ENCODE measurements around the gene CCDC188. TPM values are rescaled to one million over a fixed set of nuclear protein-coding genes. Genes with fewer than 3 reads are reported as not detected.

The CCDC188 gene
- total RNA-seq, 1 donor from 2014 or later, result not detected

DNA sequence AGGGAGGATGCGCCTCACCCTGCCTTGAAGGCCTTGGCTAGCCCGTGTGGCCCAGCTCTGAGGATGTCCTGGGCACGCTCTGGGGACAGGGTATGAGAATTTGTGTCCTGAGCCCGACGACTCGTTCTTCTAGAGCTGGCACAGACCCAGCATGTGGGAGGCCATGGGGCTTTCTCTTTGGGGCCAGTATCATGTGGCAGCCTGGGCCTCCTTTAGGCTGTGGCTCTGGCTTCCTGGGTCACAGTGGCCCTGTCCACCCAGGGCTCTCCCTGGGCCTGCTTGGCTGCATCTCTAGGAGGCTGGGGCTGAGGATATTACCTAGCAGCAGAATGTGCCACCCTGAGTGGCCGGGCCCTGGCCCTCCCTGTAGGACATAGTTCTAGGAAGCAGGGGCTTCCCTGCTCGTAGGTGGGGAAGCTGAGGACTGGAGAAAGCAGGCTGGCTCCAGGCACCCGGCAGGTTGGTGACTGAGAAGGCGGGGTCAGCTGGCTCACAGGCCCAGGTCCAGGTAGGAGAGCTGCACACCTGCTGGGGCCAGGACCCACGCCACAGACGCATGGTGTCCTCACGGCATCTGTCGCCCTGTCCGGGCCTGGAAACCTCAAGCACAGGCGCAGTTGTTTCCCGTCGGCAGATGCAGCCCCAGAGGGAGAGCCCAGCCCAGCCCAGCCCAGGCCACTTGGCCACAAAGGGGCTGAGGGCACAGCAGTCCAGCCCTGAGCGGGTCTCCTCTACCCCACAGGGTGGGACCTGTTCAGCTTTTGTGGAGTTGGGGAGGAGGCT lies 6.8 kb downstream of the CCDC188 start:
- no peak for DNase-seq (ENCODE audit: low spot score in 2 of 2, unreplicated experiment in 2 of 2)
- no peaks in the 10 kb centered on the region for H3K27me3 Mint-ChIP-seq (ENCODE audit: low read depth)
- H3K36me3 Mint-ChIP-seq, result no peaks in the 10 kb centered on the region
- H3K4me3 Mint-ChIP-seq, result no peak overlapping the region
- no peaks in the 10 kb centered on the region for H3K9me3 Mint-ChIP-seq
- TF ChIP-seq CTCF (IDR thresholded peaks at IDR 0.05; ENCODE audit: unreplicated experiment), result no peak
- no peaks in the 10 kb centered on the region for H3K4me1 Mint-ChIP-seq
- H3K27ac Mint-ChIP-seq, result no peak overlapping the region

DNA sequence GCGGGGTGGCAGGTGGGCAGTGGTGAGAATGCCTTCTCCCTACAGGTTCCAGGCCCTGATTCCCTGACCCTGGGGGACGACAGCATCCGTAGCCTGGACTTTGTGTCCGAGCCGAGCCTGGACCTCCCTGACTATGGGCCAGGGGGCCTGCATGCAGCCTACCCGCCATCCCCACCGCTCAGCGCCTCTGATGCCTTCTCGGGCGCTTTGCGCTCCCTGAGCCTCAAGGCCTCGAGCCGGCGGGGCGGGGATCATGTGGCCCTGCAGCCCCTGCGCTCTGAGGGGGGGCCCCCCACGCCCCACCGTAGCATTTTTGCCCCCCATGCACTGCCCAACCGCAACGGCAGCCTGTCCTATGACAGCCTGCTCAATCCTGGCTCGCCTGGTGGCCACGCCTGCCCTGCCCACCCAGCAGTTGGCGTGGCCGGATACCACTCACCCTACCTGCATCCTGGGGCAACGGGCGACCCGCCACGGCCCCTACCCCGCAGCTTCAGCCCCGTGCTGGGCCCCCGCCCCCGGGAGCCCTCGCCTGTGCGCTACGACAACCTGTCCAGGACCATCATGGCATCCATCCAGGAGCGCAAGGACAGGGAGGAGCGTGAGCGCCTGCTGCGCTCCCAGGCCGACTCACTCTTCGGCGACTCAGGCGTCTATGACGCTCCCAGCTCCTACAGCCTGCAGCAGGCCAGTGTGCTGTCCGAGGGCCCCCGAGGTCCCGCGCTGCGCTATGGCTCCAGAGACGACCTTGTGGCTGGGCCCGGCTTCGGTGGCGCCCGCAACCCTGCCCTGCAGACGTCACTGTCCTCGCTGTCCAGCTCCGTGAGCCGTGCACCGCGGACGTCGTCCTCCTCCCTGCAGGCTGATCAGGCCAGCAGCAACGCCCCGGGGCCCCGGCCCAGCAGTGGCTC lies 7.9 kb downstream of the CCDC188 start:
- Mint-ChIP-seq H3K27ac (no peak overlapping the region), H3K27me3 (ENCODE audit: low read depth) (no peaks in the 10 kb centered on the region), H3K36me3 (no peaks in the 10 kb centered on the region), H3K4me1 (no peaks in the 10 kb centered on the region), H3K9me3 (no peaks in the 10 kb centered on the region), H3K4me3 (no peak overlapping the region)
- no peak for TF ChIP-seq CTCF (IDR thresholded peaks at IDR 0.05; ENCODE audit: unreplicated experiment)
- DNase-seq (ENCODE audit: low spot score in 2 of 2, unreplicated experiment in 2 of 2), result no peak

DNA sequence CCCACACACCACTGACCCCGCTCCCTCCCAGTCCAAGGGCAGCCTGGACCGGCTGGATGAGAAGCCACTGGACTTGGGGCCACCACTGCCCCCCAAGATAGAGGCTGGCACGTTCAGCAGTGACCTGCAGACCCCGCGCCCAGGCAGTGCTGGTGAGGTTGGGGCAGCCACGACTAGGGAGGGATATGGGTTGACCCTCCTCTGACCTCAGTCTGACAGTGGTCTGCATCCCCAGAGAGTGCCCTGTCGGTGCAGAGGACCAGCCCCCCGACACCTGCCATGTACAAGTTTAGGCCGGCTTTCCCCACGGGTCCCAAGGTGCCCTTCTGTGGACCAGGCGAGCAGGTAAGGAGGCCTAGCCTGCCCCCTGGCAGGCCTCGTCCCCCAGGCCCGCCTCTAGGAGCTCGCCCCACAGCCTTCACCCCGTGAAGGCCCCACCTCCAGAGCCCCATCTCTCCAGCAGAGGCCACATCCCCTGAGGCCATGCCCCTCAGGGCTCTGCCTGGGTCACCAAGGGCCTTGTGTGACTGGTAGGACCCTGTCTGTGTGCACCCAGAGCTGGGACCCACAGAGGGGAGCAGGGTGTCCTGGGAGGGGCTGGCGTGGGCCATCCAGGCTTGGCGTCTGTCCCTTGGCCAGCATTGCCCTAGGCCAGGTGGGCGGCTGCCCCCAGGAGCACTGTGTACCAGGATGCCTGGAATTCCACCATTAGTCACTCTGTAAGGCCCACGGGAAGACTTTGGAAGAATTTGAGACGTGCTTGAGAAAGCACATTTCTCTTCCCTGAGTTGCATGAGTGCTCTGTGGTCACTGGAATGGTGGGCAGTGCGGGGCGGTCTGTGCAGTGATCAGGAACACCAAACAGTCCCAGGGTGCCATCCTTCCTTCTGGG lies 9.4 kb downstream of the CCDC188 start:
- Mint-ChIP-seq H3K4me1 (peaks cover 3% of the 10 kb centered on the region), H3K27me3 (ENCODE audit: low read depth) (no peaks in the 10 kb centered on the region), H3K9me3 (no peaks in the 10 kb centered on the region), H3K4me3 (no peak overlapping the region), H3K36me3 (no peaks in the 10 kb centered on the region), H3K27ac (no peak overlapping the region)
- no peak for TF ChIP-seq CTCF (IDR thresholded peaks at IDR 0.05; ENCODE audit: unreplicated experiment)
- DNase-seq (ENCODE audit: low spot score in 2 of 2, unreplicated experiment in 2 of 2), result no peak

- Mint-ChIP-seq H3K9me3 (no peaks in the 10 kb centered on the region), H3K36me3 (no peaks in the 10 kb centered on the region), H3K27ac (no peak overlapping the region), H3K4me1 (peaks cover 5% of the 10 kb centered on the region), H3K4me3 (no peak overlapping the region), H3K27me3 (ENCODE audit: low read depth) (no peaks in the 10 kb centered on the region)
- no peak for TF ChIP-seq CTCF (IDR thresholded peaks at IDR 0.05; ENCODE audit: unreplicated experiment)
- DNase-seq (ENCODE audit: low spot score in 2 of 2, unreplicated experiment in 2 of 2), result no peak
Observed at GRCh38 chr22:20140521-20140964, 10.3 kb downstream of the CCDC188 start.

- Mint-ChIP-seq H3K27me3 (ENCODE audit: low read depth) (no peaks in the 10 kb centered on the region), H3K9me3 (no peaks in the 10 kb centered on the region), H3K36me3 (no peaks in the 10 kb centered on the region), H3K4me1 (peaks cover 5% of the 10 kb centered on the region), H3K27ac (no peak overlapping the region), H3K4me3 (no peak overlapping the region)
- no peak for TF ChIP-seq CTCF (IDR thresholded peaks at IDR 0.05; ENCODE audit: unreplicated experiment)
- no peak for DNase-seq (ENCODE audit: low spot score in 2 of 2, unreplicated experiment in 2 of 2)
Observed at GRCh38 chr22:20140107-20140445, 10.8 kb downstream of the CCDC188 start.
